BLaER1 (cell line): ENCODE measurements around the gene BZW2.

ENCODE experiments used
- H3K27ac ChIP-seq: shearing (Covaris generic); formaldehyde crosslinking; 2 replicates; pipeline ENCODE4 v1.8.1; 2022
- H3K27me3 ChIP-seq: shearing (Covaris generic); formaldehyde crosslinking; 2 replicates; pipeline ENCODE4 v1.8.1; 2022
- H3K36me3 ChIP-seq: shearing (Covaris generic); formaldehyde crosslinking; 2 replicates; pipeline ENCODE4 v1.8.1; 2022
- H3K4me1 ChIP-seq: shearing (Covaris generic); formaldehyde crosslinking; 2 replicates; pipeline ENCODE4 v1.8.1; 2022
- H3K4me2 ChIP-seq: shearing (Covaris generic); formaldehyde crosslinking; 2 replicates; pipeline ENCODE4 v1.8.1; 2022
- H3K4me3 ChIP-seq: shearing (Covaris generic); formaldehyde crosslinking; 2 replicates; pipeline ENCODE4 v1.8.1; 2022
- H3K9ac ChIP-seq: shearing (Covaris generic); formaldehyde crosslinking; 2 replicates; pipeline ENCODE4 v1.8.1; 2022
- H3K9me3 ChIP-seq: shearing (Covaris generic); formaldehyde crosslinking; 2 replicates; pipeline ENCODE4 v1.8.1; 2022
- H4K20me1 ChIP-seq: shearing (Covaris generic); formaldehyde crosslinking; 2 replicates; pipeline ENCODE4 v1.8.1; 2022
- Cebpa-rat ChIP-seq: shearing (Covaris generic); IDR thresholded peaks from 2 replicates; pipeline ENCODE4 v1.8.1; 2022

Gene BZW2

DNA sequence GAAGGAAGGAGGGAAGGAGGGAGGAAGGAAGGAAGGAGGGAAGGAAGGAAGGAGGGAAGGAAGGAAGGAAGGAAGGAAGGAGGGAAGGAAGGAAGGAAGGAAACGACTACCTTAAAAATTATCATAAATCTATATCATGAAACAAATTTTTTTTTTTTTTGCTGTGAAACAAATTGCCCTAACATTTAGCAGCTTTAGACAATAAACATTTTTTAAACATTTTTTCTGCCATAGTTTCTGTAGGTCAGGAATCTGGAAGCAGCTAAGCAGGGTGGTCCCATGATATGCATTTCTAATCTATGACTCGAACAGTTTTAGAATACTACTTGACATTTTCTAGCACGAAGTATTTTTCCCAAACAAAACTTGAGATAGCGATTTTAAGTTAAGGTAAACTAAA lies 64.7 kb downstream of the BZW2 start:
- H3K4me1 ChIP-seq: no peaks in the 10 kb centered on the region
- no peaks in the 10 kb centered on the region for H3K27me3 ChIP-seq
- no peak overlapping the region for H3K4me2 ChIP-seq
- no peak for TF ChIP-seq Cebpa-rat
- H3K36me3 ChIP-seq: peaks cover 47% of the 10 kb centered on the region
- H3K9me3 ChIP-seq: peaks cover 16% of the 10 kb centered on the region; the same call in 1 of the 2 replicates
- H3K4me3 ChIP-seq: no peak overlapping the region
- H3K9ac ChIP-seq: no peak overlapping the region
- H4K20me1 ChIP-seq: no peaks in the 10 kb centered on the region
- no peak overlapping the region for H3K27ac ChIP-seq

DNA sequence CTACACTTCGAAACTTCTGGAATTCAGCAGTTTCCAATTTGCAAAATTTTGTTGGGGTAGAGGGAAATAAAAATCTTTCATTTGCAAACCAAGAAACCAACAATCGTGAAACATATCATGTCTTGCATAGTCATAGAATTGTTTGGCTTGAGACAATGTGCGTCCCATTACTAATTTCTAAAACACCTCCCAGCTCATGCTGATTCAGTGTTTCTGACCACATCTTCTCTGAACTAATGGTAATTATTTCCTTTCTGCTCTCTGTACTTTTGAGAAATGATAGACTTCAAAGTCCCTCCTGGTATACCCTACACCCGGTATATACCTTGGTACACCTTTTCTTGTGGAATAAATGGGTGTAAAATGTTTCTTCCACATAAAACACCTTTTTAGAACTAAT lies 65.7 kb downstream of the BZW2 start:
- no peaks in the 10 kb centered on the region for H3K4me1 ChIP-seq
- no peaks in the 10 kb centered on the region for H3K27me3 ChIP-seq
- H3K4me2 ChIP-seq: no peak overlapping the region
- H3K36me3 ChIP-seq: peaks cover 36% of the 10 kb centered on the region
- no peak for TF ChIP-seq Cebpa-rat
- H3K9ac ChIP-seq: no peak overlapping the region
- peaks cover 12% of the 10 kb centered on the region; the same call in 1 of the 2 replicates for H3K9me3 ChIP-seq
- H4K20me1 ChIP-seq: no peaks in the 10 kb centered on the region
- no peak overlapping the region for H3K4me3 ChIP-seq
- no peak overlapping the region for H3K27ac ChIP-seq

DNA sequence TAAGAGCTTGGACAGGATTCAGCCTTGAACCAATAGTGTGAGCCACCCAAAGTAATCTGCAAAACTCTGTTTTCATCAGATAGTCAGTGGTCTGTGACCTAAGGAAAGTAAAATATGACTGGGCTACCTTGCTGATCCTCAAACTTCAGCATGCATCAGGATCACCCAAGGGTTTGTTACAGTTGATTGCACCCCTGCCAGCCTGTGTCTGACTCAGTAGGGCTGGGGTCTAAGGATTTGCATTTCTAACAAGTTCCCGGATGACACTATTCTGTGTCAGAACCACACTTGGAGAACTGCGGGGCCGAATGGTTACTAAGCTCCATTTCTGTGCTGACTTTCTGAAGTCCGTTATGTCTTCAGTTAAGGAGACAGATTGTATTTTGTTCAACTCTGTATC lies 66.9 kb downstream of the BZW2 start:
- Histone ChIP-seq H3K27ac (no peak overlapping the region), H3K4me1 (no peaks in the 10 kb centered on the region), H3K9me3 (peaks cover 7% of the 10 kb centered on the region; the same call in 1 of the 2 replicates), H3K4me3 (no peak overlapping the region), H3K9ac (no peak overlapping the region), H4K20me1 (no peaks in the 10 kb centered on the region), H3K27me3 (no peaks in the 10 kb centered on the region), H3K36me3 (peaks cover 25% of the 10 kb centered on the region), H3K4me2 (no peak overlapping the region)
- TF ChIP-seq Cebpa-rat: no peak

DNA sequence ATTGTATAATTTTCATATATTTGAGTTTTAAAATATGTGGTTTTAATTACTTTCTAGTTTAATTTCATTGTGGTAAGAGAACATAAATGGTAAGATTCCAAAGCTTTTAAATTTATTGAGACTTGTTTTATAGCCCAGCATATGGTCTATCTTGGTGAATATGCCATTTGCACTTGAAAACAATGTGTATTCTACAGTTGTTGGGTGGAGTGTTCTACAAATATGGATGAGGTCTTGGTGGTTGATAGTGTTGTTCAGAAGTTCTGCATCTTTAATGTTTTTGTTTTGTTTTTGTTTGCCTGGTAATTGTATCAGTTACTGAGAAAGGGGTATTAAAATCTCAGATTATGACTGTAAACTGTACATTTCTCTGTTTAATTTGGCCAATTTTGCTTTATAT lies 69.9 kb downstream of the BZW2 start:
- H3K4me2 ChIP-seq: no peak overlapping the region
- no peaks in the 10 kb centered on the region for H4K20me1 ChIP-seq
- H3K4me3 ChIP-seq: no peak overlapping the region
- no peak overlapping the region for H3K9ac ChIP-seq
- no peaks in the 10 kb centered on the region for H3K4me1 ChIP-seq
- H3K27ac ChIP-seq: no peak overlapping the region
- no peak for TF ChIP-seq Cebpa-rat
- H3K27me3 ChIP-seq: no peaks in the 10 kb centered on the region
- H3K9me3 ChIP-seq: no peaks in the 10 kb centered on the region
- H3K36me3 ChIP-seq: peaks cover 8% of the 10 kb centered on the region; the same call in 1 of the 2 replicates

DNA sequence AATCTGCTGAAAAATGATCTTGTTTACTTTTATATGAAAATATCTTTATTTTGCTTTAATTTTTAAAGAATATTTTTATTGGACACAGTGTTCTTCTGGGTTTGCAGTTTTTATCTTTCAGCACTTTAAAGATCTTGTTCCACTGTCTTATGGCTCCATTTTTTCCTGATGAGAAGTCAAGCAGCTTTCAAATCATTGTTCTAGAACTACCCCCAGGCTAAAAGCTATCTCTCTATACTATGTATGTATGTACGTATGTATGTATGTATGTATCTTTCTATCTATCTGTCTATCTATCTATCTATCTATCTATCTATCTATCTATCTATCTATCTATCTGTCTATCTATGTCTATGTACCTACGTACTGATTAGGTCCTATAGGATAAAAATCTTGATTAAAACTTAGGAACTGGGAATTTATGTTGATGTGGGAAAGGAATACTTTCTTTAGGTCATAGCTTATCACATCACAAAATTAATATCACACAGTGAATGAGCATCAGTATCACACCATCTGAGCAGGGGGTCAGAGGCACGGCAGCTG lies 72.2 kb downstream of the BZW2 start:
- H3K9ac ChIP-seq: no peak overlapping the region
- H3K27ac ChIP-seq: no peak overlapping the region
- H3K4me2 ChIP-seq: no peak overlapping the region
- H3K4me3 ChIP-seq: no peak overlapping the region
- H3K9me3 ChIP-seq: no peaks in the 10 kb centered on the region
- no peaks in the 10 kb centered on the region for H3K27me3 ChIP-seq
- TF ChIP-seq Cebpa-rat: no peak
- H3K36me3 ChIP-seq: no peaks in the 10 kb centered on the region
- no peaks in the 10 kb centered on the region for H4K20me1 ChIP-seq
- no peaks in the 10 kb centered on the region for H3K4me1 ChIP-seq

DNA sequence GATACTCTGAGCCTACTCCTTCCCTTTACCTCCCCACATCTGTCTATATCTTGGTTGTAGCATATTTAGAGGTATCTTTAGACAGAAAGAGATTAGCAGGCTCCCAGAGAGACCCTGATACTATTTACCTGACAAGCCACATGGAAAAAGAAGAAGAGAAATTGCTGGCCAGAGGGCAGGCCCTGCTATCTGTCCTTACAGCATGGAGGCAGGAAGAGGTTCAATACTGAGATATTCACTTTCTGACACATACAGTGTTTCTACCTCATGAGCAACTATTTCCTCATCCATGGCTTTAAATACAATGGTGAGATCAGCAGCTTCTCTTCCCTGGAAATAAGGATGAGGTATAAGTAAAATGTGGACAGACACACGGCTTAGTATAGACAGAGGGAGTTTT lies 73.7 kb downstream of the BZW2 start:
- no peak overlapping the region for H3K9ac ChIP-seq
- H3K27ac ChIP-seq: no peak overlapping the region
- H4K20me1 ChIP-seq: no peaks in the 10 kb centered on the region
- TF ChIP-seq Cebpa-rat: no peak
- H3K4me2 ChIP-seq: no peak overlapping the region
- H3K36me3 ChIP-seq: no peaks in the 10 kb centered on the region
- H3K27me3 ChIP-seq: no peaks in the 10 kb centered on the region
- no peaks in the 10 kb centered on the region for H3K9me3 ChIP-seq
- no peaks in the 10 kb centered on the region for H3K4me1 ChIP-seq
- H3K4me3 ChIP-seq: no peak overlapping the region

DNA sequence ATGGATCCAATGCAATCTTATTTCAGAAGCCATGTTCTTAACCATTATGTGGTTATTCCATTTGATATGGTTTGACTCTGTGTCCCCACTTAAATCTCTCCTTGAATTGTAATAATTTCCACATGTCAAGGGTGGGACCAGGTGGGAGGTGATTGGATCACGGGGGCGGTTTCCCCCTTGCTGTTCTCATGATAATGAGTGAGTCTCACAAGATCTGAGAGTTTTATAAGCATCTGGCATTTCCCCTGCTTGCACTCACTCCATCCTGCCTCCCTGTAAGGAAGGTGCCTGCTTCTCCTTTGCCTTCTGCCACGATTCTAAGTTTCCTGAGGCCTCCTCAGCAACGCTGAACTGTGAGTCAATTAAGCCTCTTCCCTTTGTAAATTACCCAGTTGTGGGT lies 75.6 kb downstream of the BZW2 start:
- Histone ChIP-seq H3K9me3 (no peaks in the 10 kb centered on the region), H3K27me3 (no peaks in the 10 kb centered on the region), H3K4me2 (no peak overlapping the region), H4K20me1 (no peaks in the 10 kb centered on the region), H3K9ac (no peak overlapping the region), H3K4me3 (no peak overlapping the region), H3K4me1 (no peaks in the 10 kb centered on the region), H3K27ac (no peak overlapping the region), H3K36me3 (no peaks in the 10 kb centered on the region)
- no peak for TF ChIP-seq Cebpa-rat

DNA sequence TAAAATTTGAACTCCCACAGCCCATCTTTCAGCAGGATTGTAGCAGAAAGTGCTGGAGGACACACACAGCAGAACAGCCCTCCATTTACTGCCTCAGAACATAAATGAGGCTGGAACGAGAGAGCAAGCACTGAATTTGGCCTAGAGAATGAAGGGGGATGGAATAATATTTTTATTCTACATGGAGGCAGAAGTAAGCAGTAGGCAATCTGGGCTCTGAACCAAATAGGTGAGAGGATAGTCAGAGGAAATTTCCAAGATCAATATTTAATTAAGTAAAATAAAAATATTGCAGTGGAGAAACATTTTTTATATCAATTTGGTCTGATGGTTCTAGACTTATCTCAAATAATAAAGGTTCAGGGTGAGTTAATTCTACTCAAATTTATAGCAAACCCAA lies 78.4 kb downstream of the BZW2 start:
- Histone ChIP-seq H4K20me1 (no peaks in the 10 kb centered on the region), H3K4me1 (no peaks in the 10 kb centered on the region), H3K27me3 (no peaks in the 10 kb centered on the region), H3K27ac (no peak overlapping the region), H3K4me2 (no peak overlapping the region), H3K36me3 (no peaks in the 10 kb centered on the region), H3K9me3 (no peaks in the 10 kb centered on the region), H3K9ac (no peak overlapping the region), H3K4me3 (no peak overlapping the region)
- no peak for TF ChIP-seq Cebpa-rat

DNA sequence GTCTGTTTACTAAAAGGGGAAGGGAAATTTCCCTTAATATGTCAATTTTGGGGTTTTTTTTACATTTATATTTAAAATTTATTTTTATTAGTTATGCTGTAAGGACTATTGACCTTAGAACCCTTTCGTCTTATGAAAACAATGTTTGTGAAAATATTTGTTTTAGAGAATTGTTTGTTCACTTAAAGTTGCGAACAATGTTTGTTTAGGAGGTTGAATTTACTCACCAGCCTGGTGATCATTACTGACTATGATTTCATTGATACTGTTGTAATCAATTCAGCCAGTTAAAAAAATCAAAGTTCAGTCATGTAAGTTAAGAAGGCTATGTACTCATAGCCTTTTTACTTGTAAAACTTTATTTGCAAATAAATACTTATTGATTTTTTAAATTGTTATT lies 80.2 kb downstream of the BZW2 start:
- Histone ChIP-seq H3K4me2 (no peak overlapping the region), H3K9ac (no peak overlapping the region), H3K4me3 (no peak overlapping the region), H3K27ac (no peak overlapping the region), H3K36me3 (no peaks in the 10 kb centered on the region), H4K20me1 (no peaks in the 10 kb centered on the region), H3K9me3 (no peaks in the 10 kb centered on the region), H3K27me3 (no peaks in the 10 kb centered on the region), H3K4me1 (no peaks in the 10 kb centered on the region)
- TF ChIP-seq Cebpa-rat: no peak

DNA sequence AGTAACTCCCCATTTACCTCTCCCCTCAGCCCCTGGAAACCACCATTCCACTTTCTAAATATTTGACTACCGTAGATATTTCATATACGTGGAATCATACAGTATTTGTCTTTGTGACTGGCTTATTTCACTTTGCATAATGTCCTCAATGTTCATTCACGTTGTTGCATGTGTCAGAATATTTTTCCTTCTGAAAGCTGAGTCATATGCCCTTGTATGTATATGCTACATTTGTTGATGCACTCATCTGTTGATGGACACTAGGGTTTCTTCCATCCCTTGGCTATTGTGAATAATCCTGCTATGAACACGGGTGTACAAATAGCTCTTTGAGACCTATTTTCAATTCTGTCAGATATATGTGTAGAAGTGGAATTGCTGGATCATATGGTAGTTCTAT lies 81.8 kb downstream of the BZW2 start:
- no peaks in the 10 kb centered on the region for H3K9me3 ChIP-seq
- no peak overlapping the region for H3K27ac ChIP-seq
- no peaks in the 10 kb centered on the region for H3K36me3 ChIP-seq
- H3K9ac ChIP-seq: no peak overlapping the region
- no peak overlapping the region for H3K4me3 ChIP-seq
- no peaks in the 10 kb centered on the region for H4K20me1 ChIP-seq
- no peak overlapping the region for H3K4me2 ChIP-seq
- H3K27me3 ChIP-seq: no peaks in the 10 kb centered on the region
- no peaks in the 10 kb centered on the region for H3K4me1 ChIP-seq
- no peak for TF ChIP-seq Cebpa-rat

DNA sequence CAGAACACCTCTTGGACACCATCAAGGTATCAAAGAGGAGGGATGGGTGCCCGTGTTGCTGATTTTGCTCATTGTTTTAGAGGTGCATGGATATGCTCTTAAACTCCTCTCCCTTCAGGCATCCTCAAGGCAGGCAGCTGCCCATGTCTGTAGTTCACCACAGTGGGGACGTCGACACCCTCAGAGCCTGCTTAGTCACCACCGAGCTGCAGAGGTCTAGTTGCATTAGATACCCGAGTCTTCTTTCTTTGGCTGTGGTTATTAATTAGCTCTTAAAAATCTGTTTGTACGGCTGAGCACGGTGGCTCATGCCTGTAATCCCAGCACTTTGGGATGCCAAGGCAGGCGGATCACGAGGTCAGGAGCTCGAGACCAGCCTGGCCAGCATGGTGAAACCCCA lies 82.8 kb downstream of the BZW2 start:
- no peak for TF ChIP-seq Cebpa-rat
- no peak overlapping the region for H3K4me2 ChIP-seq

More for the DNA sequence above, 82.8 kb downstream of the BZW2 start:
- H3K4me3 ChIP-seq: no peak overlapping the region
- H3K9me3 ChIP-seq: no peaks in the 10 kb centered on the region
- H3K27me3 ChIP-seq: no peaks in the 10 kb centered on the region
- H4K20me1 ChIP-seq: no peaks in the 10 kb centered on the region
- no peak overlapping the region for H3K27ac ChIP-seq
- no peaks in the 10 kb centered on the region for H3K36me3 ChIP-seq
- no peak overlapping the region for H3K9ac ChIP-seq
- H3K4me1 ChIP-seq: no peaks in the 10 kb centered on the region
